ENCODE data around the gene CHST13. TPM values are rescaled to one million over a fixed set of nuclear protein-coding genes. Genes with fewer than 3 reads are reported as not detected.

Gene CHST13
- total and polyA plus RNA-seq, 2 of the 4 experiments (the other 2 are of a cell fraction) = not detected

DNA sequence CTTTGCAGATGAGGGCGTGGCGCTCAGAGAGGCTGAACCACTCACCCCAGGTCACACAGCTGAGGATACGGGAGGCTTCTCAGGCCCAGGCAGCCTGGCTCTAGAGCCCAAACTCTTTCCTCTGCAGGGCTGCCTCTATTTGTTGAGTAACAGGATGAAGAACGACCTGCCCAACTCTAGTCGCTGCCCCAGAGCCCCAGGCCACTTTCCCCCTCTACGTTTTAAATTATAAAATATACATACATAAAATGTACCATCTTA lies 29.1 kb upstream of the CHST13 start:
- H3K9me3 ChIP-seq (ENCODE audit: control insufficient read depth, insufficient read depth, low read length) = no peaks in the 10 kb centered on the region
- ChIA-PET POLR2A (ENCODE audit: unreplicated experiment) (no interaction called here), CTCF (no interaction called here)
- no peak overlapping the region for H3K4ac ChIP-seq (ENCODE audit: low read depth, low read length)
- no peak overlapping the region for H3K4me3 ChIP-seq (ENCODE audit: insufficient read depth, low read depth, low read length)
- intact Hi-C loops (cut with micrococcal nuclease) (no loop called here), in situ Hi-C loops (cut with MboI; ENCODE audit: low sequenced_read_pairs) (no loop called here), dilution Hi-C loops (cut with HindIII; ENCODE audit: low sequenced_read_pairs, unreplicated experiment) (no loop called here)
- H2AK9ac ChIP-seq (replicated peaks; ENCODE audit: low read depth, low read length, poor library complexity) = no peak overlapping the region
- no CpG with 5 or more reads among the region's 6 CpGs for WGBS, 2 experiments (ENCODE audit: extremely low coverage in 2 of 2, insufficient read length in 1 of 2)
- H3K14ac ChIP-seq (replicated peaks; ENCODE audit: low read depth, low read length) = no peak overlapping the region
- peaks cover 30% of the 10 kb centered on the region; the same call in 1 of the 2 replicates for H3K27me3 ChIP-seq (ENCODE audit: control insufficient read depth, insufficient read depth, low read length)
- H4K8ac ChIP-seq (ENCODE audit: low read depth in 2 of 2, low read length in 2 of 2) = no peak overlapping the region
- no peak overlapping the region for H3K4me2 ChIP-seq (ENCODE audit: low read depth, low read length)
- no peak for DNase-seq
- H3K9me1 ChIP-seq (ENCODE audit: insufficient read depth, low read length) = no peaks in the 10 kb centered on the region
- H2AK5ac ChIP-seq (ENCODE audit: low read depth, low read length) = no peak overlapping the region
- no peaks in the 10 kb centered on the region for H3K36me3 ChIP-seq (ENCODE audit: control insufficient read depth, insufficient read depth, low read length)
- TF ChIP-seq BHLHE40 (IDR thresholded peaks at IDR 0.05; ENCODE audit: low read depth, low read length) (no peak), RAD21 (IDR thresholded peaks at IDR 0.05; ENCODE audit: low read length) (no peak), MAFK (IDR thresholded peaks at IDR 0.05; ENCODE audit: low read depth, low read length) (no peak), MXI1 (IDR thresholded peaks at IDR 0.05; ENCODE audit: borderline replicate concordance, low read depth, low read length) (no peak), SMC3 (IDR thresholded peaks at IDR 0.05; ENCODE audit: low read depth, low read length) (no peak)
- no peaks in the 10 kb centered on the region for H3K79me1 ChIP-seq (ENCODE audit: low read depth in 1 of 2, low read length in 2 of 2)
- no peak overlapping the region for H4K5ac ChIP-seq (ENCODE audit: low read depth, low read length)
- H3K9ac ChIP-seq (ENCODE audit: low read depth, low read length) = no peak overlapping the region
- no peak overlapping the region for H2BK20ac ChIP-seq (ENCODE audit: low read depth, low read length)
- H3K23ac ChIP-seq (ENCODE audit: low read depth, low read length) = no peak overlapping the region
- no peaks in the 10 kb centered on the region for H4K20me1 ChIP-seq (ENCODE audit: insufficient read depth, low read length)
- H2BK5ac ChIP-seq (ENCODE audit: low read depth, low read length, poor library complexity, severe bottlenecking) = no peak overlapping the region
- ATAC-seq (ENCODE audit: low read depth) = no peak
- no TSS peak for BruUV-seq (replicated peaks)
- no peak overlapping the region for H4K91ac ChIP-seq (ENCODE audit: insufficient read depth, low read depth, low read length)
- H3K18ac ChIP-seq (ENCODE audit: low read depth, low read length) = no peak overlapping the region
- H2BK120ac ChIP-seq (ENCODE audit: low read depth, low read length) = no peak overlapping the region
- no peak overlapping the region for H2AFZ ChIP-seq (replicated peaks; ENCODE audit: low read length, poor library complexity)
- H3K4me1 ChIP-seq (ENCODE audit: control insufficient read depth, insufficient read depth, low read length) = no peaks in the 10 kb centered on the region
- no peak overlapping the region for H3K56ac ChIP-seq (ENCODE audit: extremely low read depth, insufficient read depth, low read length)
- no peak overlapping the region for H3K27ac ChIP-seq (ENCODE audit: insufficient read depth, low read length)
- H2BK15ac ChIP-seq (ENCODE audit: low read depth, low read length) = no peak overlapping the region
